ENCODE results near the gene SAMM50.
A peak's percentile ranks its signal among the peaks of the same experiment; 100 is the strongest.

Gene SAMM50

GRCh38 chr22:43946384-43946667 is 8.9 kb upstream of the SAMM50 start:
- DNase-seq = no peak

DNA sequence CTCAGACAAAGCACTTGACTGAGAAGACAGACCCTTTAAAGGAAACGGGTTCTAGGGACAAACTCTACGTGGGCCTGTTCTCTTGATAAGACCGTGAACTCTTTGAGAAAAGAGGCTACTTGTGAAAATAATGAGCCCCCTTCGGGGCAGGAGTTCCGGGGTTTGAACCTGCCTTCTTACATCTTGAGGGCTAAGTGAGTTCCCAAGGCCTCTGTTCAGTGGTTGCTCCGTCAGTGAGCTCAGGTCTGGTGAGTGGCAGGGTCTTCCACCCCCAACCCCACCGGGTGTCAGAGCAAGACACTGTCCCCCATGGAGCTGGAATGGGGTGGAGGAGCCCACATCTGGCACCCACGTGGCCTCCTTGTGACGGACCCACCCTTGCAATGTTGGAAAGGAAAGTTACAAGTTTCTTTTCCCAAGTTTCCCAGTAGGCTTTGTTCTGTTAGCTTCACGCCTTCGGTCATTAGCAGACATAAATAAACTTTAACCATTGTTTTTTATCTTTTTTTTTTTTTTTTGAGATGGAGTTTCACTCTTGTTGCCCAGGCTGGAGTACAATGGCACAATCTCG is 6.3 kb upstream of the SAMM50 start:
- no peak for DNase-seq

GRCh38 chr22:43951391-43951790 is 3.9 kb upstream of the SAMM50 start:
- DNase-seq = no peak

DNA sequence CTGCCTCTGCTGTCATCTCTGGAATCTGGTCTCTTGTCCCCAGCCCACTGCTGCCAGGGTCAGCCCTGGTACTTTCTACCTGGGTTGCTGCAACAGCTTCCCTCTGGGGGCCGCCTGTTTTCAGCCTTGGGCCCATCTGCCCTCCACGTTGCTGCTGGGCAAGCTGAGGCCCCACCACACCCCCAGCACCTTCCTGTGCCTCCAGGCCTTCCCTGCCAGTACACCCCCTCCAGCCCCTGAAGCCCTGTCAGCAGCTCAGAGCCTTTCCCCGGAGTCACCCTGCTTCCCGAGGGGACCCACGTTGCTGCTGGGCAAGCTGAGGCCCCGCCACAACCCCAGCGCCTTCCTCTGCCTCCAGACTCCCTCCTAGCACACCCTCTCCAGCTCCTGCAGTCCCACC is 3.3 kb upstream of the SAMM50 start:
- DNase-seq = no peak

DNA sequence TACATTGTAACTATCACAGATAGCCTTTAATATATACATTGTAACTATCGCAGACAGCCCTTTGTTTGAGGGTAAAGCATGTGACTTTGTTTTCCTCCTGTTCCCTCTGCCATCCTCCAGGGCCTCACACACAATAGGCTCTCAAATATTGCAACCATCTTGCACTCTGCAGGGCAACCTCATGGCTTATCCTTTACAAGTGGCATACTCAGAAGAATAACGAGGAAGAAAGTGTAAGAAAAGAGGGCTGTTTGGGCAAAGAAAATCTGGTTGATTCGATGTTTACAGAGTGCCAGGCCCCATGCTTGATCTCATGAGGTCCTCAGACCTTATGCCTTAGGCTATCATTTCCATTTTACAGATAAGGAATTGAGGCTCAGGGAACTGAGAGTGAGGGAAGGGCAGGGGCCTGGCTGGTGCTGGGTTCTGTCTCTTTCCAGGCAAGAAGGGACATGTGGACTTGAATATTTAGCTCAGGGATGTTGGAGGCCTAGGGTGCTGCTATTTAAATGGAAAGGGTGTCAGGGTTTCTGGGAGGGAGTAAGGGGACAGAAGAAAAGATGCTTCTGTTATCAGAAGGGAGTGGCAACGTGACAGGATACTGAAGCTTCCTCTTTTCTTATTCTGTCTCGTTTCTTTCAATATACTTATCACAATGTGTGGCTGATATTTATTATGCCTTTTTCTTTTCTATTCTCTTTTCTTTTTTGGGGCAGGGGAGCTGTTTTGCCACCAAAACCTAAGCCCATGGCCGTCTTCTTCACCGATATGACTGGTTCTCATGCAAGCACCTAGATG is 1.1 kb upstream of the SAMM50 start:
- DNase-seq = no peak

DNA sequence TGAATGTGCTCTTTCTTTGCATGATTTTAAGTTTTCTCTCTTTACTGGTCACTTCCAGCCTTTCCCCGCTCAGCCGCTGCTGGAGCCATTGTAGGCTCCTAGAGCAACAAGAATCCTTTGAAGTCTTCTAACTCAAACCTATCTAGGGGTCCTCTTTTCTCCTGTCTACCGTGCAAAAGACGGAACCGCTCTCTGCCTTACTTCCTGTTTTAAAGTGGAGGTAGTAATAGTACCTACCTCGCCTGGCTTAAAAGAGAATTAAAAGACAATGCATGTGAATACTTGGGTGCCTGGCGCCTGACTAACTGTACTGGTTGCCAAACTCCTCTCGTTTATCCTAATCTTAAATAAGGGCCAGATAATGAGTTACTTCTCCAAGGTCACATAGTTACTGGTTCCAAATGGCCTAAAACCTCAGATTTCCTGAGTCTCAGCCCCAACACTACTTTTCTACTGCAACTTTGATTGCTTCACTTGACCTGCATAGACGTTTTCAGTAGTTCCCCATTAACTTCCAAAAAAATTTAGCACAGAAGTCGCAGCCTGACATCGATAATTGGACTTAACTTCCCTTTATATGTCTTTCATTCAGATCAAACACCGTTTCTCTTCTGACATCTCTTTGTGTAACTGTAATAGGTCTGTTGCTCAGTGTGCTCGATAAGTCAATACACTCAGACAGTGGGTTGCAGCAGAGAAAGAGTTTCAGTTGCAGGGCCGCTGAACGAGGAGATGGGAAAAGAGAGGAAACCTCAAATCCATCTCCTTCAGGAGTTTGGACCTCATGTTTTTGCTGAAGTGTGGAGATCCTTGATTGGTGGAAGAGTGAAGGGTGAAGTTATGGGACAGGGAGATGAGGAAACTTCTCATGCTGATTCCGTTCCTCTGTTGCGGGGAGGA is 891 bp downstream of the SAMM50 start:
- DNase-seq = peak; percentile 7

DNA sequence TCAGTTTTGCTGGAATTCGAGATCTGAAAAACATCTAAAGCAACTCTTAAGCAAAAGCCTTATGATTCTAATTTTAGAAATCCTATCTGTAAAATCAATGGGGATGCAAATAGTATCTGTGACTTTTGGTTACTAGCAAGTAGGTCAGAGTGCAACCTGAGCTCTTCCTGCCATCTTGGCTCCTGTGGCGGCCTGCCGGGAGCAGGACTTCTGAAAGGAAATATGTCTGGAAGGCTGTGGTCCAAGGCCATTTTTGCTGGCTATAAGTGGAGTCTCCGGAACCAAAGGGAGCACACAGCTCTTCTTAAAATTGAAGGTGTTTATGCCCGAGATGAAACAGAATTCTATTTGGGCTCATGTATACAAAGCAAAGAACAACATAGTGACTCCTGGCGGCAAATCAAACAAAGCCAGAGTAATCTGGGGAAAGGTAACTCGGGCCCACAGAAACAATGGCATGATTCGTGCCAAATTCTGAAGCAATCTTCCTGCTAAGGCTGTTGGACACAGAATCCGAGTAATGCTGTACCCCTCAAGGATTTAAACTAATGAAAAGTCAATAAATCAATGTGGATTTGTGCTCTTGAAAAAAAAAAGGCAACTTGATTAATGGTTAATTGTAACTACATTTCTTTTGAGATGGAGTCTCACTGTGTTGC is 1.7 kb downstream of the SAMM50 start:
- DNase-seq = no peak

- no peak for DNase-seq
Measured at GRCh38 chr22:43957871-43958270, 2.6 kb downstream of the SAMM50 start.

DNA sequence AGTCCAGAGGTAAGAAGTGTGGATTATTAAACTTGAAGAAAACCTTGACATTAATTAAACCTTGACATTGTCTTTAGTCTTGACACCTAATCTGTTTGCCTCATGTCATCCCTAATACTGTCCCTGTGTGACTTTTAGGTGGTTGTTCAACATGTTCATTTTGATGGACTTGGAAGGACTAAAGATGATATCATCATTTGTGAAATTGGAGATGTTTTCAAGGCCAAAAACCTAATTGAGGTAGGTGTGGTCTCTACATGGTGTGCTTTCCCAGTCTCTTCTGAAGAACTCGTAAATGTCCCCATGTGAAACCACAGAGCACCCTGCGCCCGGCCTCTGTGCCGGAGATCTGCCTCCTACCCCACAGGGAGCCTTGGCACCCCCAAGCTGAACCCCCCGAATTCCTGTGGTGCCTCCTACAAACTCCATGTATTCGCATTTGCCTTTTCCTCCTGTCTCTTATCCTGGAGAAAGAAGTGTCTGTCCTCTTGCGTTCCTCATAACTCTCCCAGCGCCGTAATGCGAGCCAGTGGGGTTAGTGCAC is 9.1 kb downstream of the SAMM50 start:
- no peak for DNase-seq

- no peak for DNase-seq
Measured at GRCh38 chr22:43967069-43967468, 11.8 kb downstream of the SAMM50 start.

- DNase-seq = no peak
Measured at GRCh38 chr22:43968614-43969013, 13.4 kb downstream of the SAMM50 start.

GRCh38 chr22:43969021-43969878 is 14.0 kb downstream of the SAMM50 start:
- DNase-seq = no peak

DNA sequence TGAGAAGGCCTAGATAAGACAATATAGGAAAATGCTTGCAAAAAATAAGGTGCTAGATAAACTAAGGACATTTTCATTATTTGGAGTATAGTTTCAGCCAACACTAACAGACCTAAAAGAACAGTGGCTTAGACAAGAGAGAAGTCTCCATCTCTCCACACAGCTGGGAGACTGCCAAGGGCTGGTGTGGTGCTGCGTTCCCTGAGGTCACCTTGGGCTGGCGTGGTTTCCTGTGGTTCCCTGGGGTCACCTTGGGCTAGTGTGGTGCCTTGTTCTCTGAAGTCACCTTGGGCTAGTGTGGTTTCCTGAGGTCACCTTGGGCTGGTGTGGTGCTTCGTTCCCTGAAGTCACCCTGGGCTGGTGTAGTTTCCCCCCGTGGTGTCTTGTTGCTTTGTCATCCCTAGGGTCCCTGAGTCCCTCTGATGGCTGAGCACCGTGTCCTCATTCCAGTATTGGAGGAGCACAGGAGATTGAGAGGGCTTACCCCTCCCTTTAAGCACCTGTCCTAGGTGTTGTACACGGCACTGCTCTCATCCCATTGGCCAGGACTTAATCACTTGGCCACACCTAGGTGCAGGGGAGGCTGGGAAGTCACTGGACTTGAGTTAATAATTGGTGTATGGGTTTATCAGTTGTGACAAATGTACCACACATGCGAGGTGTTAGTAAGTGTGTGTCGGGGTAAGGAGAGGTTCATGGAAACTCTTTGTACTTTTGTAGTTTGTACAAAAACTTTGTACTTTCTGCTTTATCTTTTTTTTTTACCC is 14.9 kb downstream of the SAMM50 start:
- DNase-seq = no peak

- DNase-seq = no peak
Measured at GRCh38 chr22:43971112-43971511, 15.9 kb downstream of the SAMM50 start.

DNA sequence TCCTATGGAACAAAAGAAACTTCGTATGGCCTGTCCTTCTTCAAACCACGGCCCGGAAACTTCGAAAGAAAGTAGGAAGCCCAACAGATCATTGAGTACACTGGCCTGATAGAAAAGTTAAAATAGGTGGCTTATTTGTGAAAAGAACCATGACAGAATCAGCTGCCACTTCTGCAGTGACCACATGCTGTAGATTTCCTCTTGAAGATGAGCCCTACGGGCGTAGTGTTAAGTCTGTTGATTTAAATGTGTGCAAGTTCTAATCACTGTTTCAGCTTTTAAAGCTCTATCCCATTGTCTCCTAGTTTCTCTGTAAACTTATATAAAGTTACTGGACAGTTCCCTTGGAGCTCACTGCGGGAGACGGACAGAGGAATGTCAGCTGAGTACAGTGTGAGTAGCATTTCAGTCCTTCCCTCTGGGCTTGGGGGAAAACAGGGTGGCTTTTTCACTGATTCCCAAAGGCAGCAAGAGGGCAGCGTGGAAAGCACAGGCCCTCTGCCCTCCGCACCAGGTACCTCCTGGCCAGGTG is 17.8 kb downstream of the SAMM50 start:
- DNase-seq = no peak

- no peak for DNase-seq
Measured at GRCh38 chr22:43974028-43974545, 18.8 kb downstream of the SAMM50 start.

GRCh38 chr22:43975041-43975440 is 19.8 kb downstream of the SAMM50 start:
- DNase-seq = no peak

GRCh38 chr22:43976861-43977795 is 21.9 kb downstream of the SAMM50 start:
- DNase-seq = no peak

DNA sequence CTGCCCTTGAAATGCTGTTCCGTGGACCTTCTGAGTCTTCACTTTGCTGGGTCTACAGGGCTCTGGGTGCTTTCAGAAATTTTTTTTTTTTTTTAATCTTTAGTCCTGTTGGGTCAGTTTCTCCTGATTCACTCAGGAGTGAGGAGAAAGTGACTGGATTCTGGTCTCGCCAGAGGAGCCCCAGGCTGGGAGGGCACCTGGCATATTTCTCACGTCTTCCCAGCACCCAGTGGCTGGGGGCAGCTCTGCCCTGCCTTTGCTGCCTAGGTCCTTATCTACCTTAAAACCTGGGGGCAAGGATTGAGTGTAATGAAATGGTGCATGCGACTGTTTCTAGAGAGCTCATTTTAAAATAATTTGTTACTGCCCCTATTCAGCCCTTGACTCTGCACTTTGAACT is 23.3 kb downstream of the SAMM50 start:
- no peak for DNase-seq

DNA sequence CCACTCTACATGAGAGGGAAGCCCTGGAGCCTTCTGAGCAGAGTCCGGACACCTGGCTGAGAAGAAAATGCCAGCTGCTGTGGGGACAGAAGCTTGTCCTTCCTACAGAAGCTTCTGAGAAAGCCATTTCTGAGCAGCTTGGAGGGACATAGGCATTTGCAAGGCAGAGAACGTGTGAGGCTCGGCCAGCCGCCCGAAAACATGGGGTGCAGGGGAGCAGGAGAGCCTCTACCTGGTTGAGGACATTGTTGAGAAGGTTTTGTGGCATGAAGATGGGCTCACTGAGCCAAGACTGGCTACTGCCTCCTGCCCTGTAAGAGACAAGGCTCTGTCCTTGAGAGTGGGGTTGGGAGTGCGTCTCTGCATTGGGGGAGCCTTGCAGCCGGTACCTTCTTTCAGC is 25.3 kb downstream of the SAMM50 start:
- no peak for DNase-seq

Measured in CD4-positive, alpha-beta T cell treated with Interleukin-6 for 4 hours (primary cell).